ENCODE measurements around the gene CDK17. TPM values are rescaled to one million over a fixed set of nuclear protein-coding genes. Genes with fewer than 3 reads are reported as not detected.
A peak's percentile ranks its signal among the peaks of the same experiment; 100 is the strongest.

Gene CDK17
- total and polyA plus RNA-seq, 12 donors, result 8.5 to 32.4 (median 21.0) TPM

DNA sequence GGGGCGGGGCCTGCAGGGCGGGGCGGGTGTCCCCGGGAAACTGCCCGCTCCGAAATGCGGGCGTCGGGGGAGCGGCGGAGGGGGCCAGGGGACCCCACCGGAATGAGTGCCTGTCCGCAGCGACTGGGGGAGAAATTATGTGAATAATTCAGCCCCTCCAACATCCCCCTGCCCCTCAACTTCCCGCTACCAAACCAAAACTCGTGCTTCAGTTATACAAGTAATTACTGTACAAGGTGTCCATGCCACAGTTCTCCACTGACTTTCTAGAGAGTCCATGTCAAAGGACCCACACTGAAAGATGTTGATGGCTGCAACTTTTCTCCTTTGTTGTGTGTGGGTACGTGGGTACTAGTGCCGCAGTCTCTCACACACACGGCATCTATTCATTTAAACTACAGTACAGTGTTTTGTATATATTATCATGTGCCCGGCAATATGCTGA, 414 bp upstream of the CDK17 start:
- TF ChIP-seq, protein P1, sequence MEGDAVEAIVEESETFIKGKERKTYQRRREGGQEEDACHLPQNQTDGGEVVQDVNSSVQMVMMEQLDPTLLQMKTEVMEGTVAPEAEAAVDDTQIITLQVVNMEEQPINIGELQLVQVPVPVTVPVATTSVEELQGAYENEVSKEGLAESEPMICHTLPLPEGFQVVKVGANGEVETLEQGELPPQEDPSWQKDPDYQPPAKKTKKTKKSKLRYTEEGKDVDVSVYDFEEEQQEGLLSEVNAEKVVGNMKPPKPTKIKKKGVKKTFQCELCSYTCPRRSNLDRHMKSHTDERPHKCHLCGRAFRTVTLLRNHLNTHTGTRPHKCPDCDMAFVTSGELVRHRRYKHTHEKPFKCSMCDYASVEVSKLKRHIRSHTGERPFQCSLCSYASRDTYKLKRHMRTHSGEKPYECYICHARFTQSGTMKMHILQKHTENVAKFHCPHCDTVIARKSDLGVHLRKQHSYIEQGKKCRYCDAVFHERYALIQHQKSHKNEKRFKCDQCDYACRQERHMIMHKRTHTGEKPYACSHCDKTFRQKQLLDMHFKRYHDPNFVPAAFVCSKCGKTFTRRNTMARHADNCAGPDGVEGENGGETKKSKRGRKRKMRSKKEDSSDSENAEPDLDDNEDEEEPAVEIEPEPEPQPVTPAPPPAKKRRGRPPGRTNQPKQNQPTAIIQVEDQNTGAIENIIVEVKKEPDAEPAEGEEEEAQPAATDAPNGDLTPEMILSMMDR (IDR thresholded peaks at IDR 0.05), result peak in 1 of 9 donors; percentile 7
- ATAC-seq, result peak in 7 of 8 donors; percentile 4 to 49 (median 19)
- H3K9me3 ChIP-seq, result no peaks in the 10 kb centered on the region
- peak overlapping the region; percentile 70 to 97 (median 90) for H3K4me3 ChIP-seq
- intact Hi-C loops (cut with DNase I), result loop anchor here in 8 of 10 donors (5.0 to 10.0 kb wide), 13 partner anchors 47 to 366 kb away; partner anchors contain the start of genes CFAP54 (in 3 of the 8) and LTA4H (in 1 of the 8)
- no peaks in the 10 kb centered on the region for H3K27me3 ChIP-seq
- H3K27ac ChIP-seq, result peak overlapping the region; percentile 92 to 100 (median 99)
- H3K4me1 ChIP-seq, result peaks cover 0 to 44% (median 32%) of the 10 kb centered on the region in 9 donors
- DNase-seq, result no peak
- H3K36me3 ChIP-seq, result no peaks in the 10 kb centered on the region
- 0 to 1% methylated on average over 20 of the region's 20 CpGs for WGBS, 2 donors

DNA sequence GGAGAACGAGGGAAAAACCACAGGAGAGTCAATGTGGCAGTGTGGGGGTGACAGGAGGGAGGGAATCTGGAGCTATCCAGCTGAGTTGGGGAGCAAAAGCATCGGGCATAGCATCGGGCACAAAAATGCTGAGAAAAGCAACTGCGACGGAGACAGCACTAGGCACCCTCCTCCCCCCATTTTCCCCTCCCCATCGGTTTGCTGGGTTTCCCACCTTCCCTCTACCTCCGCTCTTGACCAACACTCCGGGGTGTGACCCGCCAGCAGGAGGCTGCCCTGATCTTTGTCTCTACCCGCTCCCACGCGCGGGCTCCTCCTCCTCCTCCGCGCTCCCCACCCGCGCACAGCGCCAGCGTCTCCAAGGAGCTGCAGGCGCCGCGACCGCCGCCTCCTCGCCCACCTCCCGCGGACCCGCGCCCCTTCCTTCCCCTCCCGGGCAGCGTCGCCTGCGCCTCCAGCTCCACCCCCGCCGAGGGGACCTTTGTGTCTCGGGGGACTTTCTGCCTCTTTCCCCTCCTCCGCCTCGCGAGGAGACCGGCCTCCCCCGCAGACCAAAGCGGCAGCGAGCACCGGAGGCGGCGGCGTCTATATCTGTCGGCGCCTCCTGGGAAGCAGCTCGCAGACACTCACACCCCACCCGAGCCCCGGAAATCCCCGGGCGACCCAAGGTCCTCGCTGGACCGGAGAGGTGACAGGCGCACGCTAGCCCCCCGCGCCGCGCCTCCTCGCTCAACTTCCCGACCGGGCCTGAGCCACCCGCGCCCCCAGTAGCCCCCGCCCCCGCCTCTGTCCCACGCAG, 920 bp downstream of the CDK17 start:
- Histone ChIP-seq H3K27ac (peak overlapping the region; percentile 92 to 100 (median 99)), H3K9me3 (no peaks in the 10 kb centered on the region), H3K27me3 (no peaks in the 10 kb centered on the region), H3K36me3 (no peaks in the 10 kb centered on the region), H3K4me3 (peak overlapping the region; percentile 70 to 97 (median 90)), H3K4me1 (peaks cover 0 to 51% (median 38%) of the 10 kb centered on the region in 9 donors)
- TF ChIP-seq, protein P1 (IDR thresholded peaks at IDR 0.05), result peak in 4 of 9 donors; percentile 30 to 44 (median 42)
- 1% methylated on average over 66 to 70 of the region's 70 CpGs for WGBS, 2 donors
- ATAC-seq (peak; percentile 55 to 84 (median 74)), DNase-seq (peak; percentile 79 to 82)
- intact Hi-C loops (cut with DNase I), result loop anchor here in 7 of 10 donors (2.0 to 10.0 kb wide), 9 partner anchors 55 to 335 kb away; no protein-coding TSS in a partner anchor

DNA sequence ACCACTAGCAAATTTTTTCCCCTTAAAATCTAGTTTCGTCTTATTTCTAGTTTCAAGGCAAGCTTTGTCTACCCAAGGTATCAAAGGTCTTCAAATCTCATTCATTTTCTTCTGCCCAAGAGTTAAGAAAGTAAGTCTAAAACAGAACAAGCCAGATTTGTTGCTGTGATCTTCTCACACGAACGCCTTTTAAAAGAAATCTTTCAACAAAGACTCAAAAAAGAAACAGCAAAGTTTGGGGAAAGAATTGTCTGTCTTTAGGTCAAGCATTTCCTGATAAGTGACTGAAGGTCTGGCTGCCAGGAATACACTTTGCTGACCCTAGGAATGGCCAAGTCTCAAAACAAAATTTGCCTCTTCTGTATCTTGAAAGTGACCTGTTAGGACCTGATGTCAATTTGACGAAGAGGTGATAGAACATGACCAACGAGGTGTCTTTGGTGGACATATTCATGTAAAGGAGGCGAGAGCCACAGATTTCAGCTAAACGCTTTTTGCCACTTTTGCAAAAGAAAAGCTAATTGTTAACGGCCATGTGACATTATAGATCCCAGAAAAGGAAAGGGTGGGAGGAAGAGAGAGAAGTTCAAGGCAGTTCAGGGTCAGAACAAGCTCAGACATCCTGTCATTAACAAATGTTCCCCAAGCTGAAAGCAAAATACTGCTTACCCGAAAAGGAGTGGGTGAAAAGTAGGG, 1.7 kb downstream of the CDK17 start:
- TF ChIP-seq, protein P1 (IDR thresholded peaks at IDR 0.05), result no peak
- ATAC-seq (peak in 7 of 8 donors; percentile 1 to 49 (median 31)), DNase-seq (no peak)
- Histone ChIP-seq H3K9me3 (no peaks in the 10 kb centered on the region), H3K4me1 (peaks cover 0 to 55% (median 38%) of the 10 kb centered on the region in 9 donors), H3K36me3 (no peaks in the 10 kb centered on the region), H3K4me3 (peak overlapping the region; percentile 70 to 97 (median 90)), H3K27me3 (no peaks in the 10 kb centered on the region), H3K27ac (peak overlapping the region; percentile 92 to 100 (median 99))
- intact Hi-C loops (cut with DNase I), result loop anchor here in 7 of 10 donors (2.0 to 10.0 kb wide), 9 partner anchors 54 to 334 kb away; no protein-coding TSS in a partner anchor
- WGBS, 2 donors, result 7 to 14% methylated on average over 9 of the region's 9 CpGs

Data from heart right ventricle (tissue), 16 donors.